ENCODE data around the gene SMARCA4. TPM values are rescaled to one million over a fixed set of nuclear protein-coding genes. Genes with fewer than 3 reads are reported as not detected.
A peak's percentile ranks its signal among the peaks of the same experiment; 100 is the strongest.
"Not testable (repeated sequence)": the region's sequence is repeated elsewhere in the genome, so short reads cannot be mapped to it uniquely, and the experiment has no call there.

The SMARCA4 gene
- total RNA-seq, 2 experiments from 2014 or later, result 97.0 to 98.7 TPM

GRCh38 chr19:11067356-11068113 lies 106.7 kb downstream of the SMARCA4 start:
- H3K9me3 Mint-ChIP-seq, result no peaks in the 10 kb centered on the region
- CTCF ChIA-PET, result no interaction called here
- no peaks in the 10 kb centered on the region for H3K4me1 Mint-ChIP-seq (ENCODE audit: low read depth)
- H3K27me3 Mint-ChIP-seq, result no peaks in the 10 kb centered on the region
- peaks cover 21% of the 10 kb centered on the region for H3K36me3 Mint-ChIP-seq (ENCODE audit: low read depth)
- H3K27ac Mint-ChIP-seq, result peak overlapping the region; percentile 30
- TF ChIP-seq CTCF (IDR thresholded peaks at IDR 0.05), result no peak
- POLR2A ChIA-PET, result interaction anchor here (0.6 to 1.9 kb wide), 3 partner anchors 13 to 57 kb away, joined by 3 to 4 read pairs (median 3); partner anchors contain the start of gene LDLR
- no peak overlapping the region for H3K4me3 Mint-ChIP-seq
- DNase-seq (no peak), ATAC-seq (no peak)
- intact Hi-C loops (cut with micrococcal nuclease), result no loop called here

GRCh38 chr19:11069561-11069960 lies 108.7 kb downstream of the SMARCA4 start:
- no peak for ATAC-seq
- ChIA-PET POLR2A (interaction anchor here (1.0 kb wide), 1 partner anchor 119 kb away, joined by 3 read pairs; no protein-coding TSS in a partner anchor), CTCF (no interaction called here)
- Mint-ChIP-seq H3K27ac (no peak overlapping the region), H3K9me3 (no peaks in the 10 kb centered on the region), H3K36me3 (ENCODE audit: low read depth) (peaks cover 19% of the 10 kb centered on the region), H3K4me1 (ENCODE audit: low read depth) (peaks cover 3% of the 10 kb centered on the region), H3K4me3 (no peak overlapping the region), H3K27me3 (no peaks in the 10 kb centered on the region)
- DNase-seq, result no peak
- intact Hi-C loops (cut with micrococcal nuclease), result no loop called here
- no peak for TF ChIP-seq CTCF (IDR thresholded peaks at IDR 0.05)

- TF ChIP-seq CTCF (IDR thresholded peaks at IDR 0.05), result no peak
- DNase-seq (no peak), ATAC-seq (no peak)
- POLR2A ChIA-PET, result interaction anchor here (1.0 kb wide), 1 partner anchor 119 kb away, joined by 3 read pairs; no protein-coding TSS in a partner anchor
- H3K27ac Mint-ChIP-seq, result no peak overlapping the region
- CTCF ChIA-PET, result no interaction called here
- H3K4me3 Mint-ChIP-seq, result no peak overlapping the region
- H3K27me3 Mint-ChIP-seq, result no peaks in the 10 kb centered on the region
- peaks cover 3% of the 10 kb centered on the region for H3K4me1 Mint-ChIP-seq (ENCODE audit: low read depth)
- intact Hi-C loops (cut with micrococcal nuclease), result no loop called here
- H3K36me3 Mint-ChIP-seq (ENCODE audit: low read depth), result peaks cover 15% of the 10 kb centered on the region
- H3K9me3 Mint-ChIP-seq, result no peaks in the 10 kb centered on the region
Observed at GRCh38 chr19:11070123-11070522, 109.3 kb downstream of the SMARCA4 start.

DNA sequence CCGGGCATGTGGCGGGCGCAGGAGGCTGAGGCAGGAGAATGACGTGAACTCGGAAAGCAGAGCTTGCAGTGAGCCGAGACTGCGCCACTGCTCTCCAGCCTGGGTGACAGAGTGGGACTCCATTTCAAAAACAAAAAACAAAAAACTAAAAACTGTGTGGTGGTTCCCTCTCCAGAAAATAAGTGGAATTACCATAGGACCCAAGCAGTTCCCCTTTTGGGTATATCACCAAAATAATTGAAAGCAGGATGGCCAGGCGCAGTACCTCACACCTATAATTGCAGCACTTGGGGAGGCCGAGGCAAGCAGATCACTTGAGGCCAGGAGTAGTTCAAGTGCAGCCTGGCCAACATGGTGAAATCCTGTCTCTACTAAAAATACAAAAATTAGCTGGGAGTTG lies 112.7 kb downstream of the SMARCA4 start:
- H3K9me3 Mint-ChIP-seq, result no peaks in the 10 kb centered on the region
- H3K27me3 Mint-ChIP-seq, result no peaks in the 10 kb centered on the region
- TF ChIP-seq CTCF (IDR thresholded peaks at IDR 0.05), result no peak
- intact Hi-C loops (cut with micrococcal nuclease), result no loop called here
- DNase-seq (no peak), ATAC-seq (no peak)
- no peak overlapping the region for H3K4me3 Mint-ChIP-seq
- no peaks in the 10 kb centered on the region for H3K36me3 Mint-ChIP-seq (ENCODE audit: low read depth)
- H3K4me1 Mint-ChIP-seq (ENCODE audit: low read depth), result peaks cover 3% of the 10 kb centered on the region
- ChIA-PET POLR2A (interaction anchor here (1.3 kb wide), 1 partner anchor 16 kb away, joined by 5 read pairs; the partner anchor contains the start of gene LDLR), CTCF (no interaction called here)
- no peak overlapping the region for H3K27ac Mint-ChIP-seq

- H3K4me1 Mint-ChIP-seq (ENCODE audit: low read depth); DNase-seq; H3K27ac Mint-ChIP-seq; H3K36me3 Mint-ChIP-seq (ENCODE audit: low read depth); H3K27me3 Mint-ChIP-seq; H3K4me3 Mint-ChIP-seq; ATAC-seq; intact Hi-C loops (cut with micrococcal nuclease); CTCF ChIA-PET; H3K9me3 Mint-ChIP-seq: not testable (repeated sequence)
- POLR2A ChIA-PET, result interaction anchor here (0.6 kb wide), 1 partner anchor 111 kb away, joined by 3 read pairs; no protein-coding TSS in a partner anchor
Observed at GRCh38 chr19:11076792-11077191, 116.0 kb downstream of the SMARCA4 start.

Data from activated CD8-positive, alpha-beta T cell treated with anti-CD3 and anti-CD28 coated beads for 36 hours (primary cell).